ENCODE measurements around the gene PLEKHA6. TPM values are rescaled to one million over a fixed set of nuclear protein-coding genes. Genes with fewer than 3 reads are reported as not detected.
"Not testable (repeated sequence)": the region's sequence is repeated elsewhere in the genome, so short reads cannot be mapped to it uniquely, and the experiment has no call there.

PLEKHA6 gene
- polyA plus RNA-seq, 1 donor, result 12.7 TPM

DNA sequence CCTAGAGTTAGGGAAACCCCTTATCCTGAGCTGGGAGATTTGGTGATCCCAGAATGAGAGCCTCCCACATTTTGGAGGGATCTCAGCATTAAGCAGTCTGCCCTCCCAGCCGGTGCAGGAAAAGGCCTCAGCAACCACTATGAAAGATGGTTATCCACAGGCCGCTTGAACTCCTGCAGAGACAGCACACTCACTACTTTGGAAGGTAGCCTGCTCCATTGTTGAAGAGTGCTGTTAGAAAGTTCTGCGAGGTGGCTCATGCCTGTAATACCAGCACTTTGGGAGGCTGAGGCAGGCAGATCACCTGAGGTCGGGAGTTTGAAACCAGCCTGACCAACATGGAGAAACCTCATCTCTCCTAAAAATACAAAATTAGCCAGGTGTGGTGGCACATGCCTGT, 48.8 kb downstream of the PLEKHA6 start:
- not testable (repeated sequence) for DNase-seq

DNA sequence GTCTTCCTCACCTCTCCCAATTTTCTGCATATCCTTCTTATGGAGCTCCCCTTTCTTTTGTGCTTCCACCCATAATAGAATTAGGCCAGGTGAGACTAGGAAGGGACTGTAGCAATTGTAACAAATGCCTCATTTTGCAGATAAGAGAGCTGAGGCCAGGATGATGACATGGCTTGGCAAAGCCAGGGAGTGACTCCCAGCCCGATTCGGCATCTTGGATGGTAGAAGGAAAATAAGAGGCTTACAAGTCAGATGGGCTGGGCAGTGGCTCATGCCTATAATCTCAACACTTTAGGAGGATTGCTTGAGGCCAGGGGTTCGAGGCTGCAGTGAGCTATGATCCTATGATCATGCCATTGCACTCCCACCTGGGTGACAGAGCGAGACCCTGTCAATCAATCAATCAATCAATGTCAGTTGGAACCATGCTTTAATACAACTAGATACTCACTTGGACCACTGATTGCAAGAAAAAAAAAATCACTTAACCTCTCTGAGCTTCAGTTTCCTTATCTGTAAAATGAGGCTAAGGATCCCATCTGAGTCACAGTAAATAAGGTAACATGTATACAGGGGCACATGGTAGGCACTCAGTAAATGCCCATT, 51.6 kb downstream of the PLEKHA6 start:
- no peak for DNase-seq

DNA sequence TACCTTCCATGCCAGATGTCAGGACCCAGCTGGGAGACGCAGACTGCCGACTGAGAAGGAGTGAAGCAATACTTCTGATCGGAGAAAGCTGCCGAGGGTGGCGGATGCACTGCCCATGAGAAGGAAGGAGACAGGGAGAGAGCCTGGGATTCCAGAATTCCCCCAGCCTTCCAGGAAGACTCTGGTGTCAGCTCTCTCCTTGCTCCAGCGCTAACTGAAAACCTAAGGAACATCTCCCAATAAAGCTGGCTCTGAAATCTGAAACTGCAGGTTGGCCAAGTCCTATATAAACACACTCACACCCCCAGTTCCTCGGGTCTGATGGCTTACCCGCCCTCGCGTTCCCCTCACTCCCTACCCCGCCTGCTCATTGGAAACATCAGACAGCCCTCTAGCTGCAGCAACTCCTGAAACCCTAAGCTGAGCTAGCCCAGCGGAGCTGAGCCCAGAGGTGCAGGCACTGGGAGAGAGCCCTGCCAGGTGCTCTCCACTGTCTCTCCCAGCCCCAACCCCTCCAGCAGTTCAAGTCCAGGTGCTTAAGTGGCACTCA, 52.3 kb downstream of the PLEKHA6 start:
- peak; percentile 25 for DNase-seq

DNA sequence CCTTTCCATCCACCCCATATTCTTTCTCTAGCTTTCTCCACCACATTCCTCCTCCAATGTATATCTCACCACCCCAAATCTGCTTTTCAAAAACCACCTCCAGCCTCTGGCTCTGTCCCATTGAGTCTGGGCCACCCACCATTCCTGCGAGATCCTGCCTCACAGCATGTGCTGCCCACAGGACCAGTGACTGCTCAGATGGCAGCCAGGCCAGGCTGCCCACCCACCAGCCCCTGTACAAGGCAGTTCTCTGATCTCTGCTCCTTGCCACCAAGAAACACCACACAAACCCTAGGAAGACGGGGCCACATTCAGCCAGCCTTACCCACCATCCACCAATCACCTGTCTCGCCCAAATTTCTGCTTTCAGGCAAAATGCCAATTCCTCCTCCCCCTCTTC, 53.7 kb downstream of the PLEKHA6 start:
- no peak for DNase-seq

DNA sequence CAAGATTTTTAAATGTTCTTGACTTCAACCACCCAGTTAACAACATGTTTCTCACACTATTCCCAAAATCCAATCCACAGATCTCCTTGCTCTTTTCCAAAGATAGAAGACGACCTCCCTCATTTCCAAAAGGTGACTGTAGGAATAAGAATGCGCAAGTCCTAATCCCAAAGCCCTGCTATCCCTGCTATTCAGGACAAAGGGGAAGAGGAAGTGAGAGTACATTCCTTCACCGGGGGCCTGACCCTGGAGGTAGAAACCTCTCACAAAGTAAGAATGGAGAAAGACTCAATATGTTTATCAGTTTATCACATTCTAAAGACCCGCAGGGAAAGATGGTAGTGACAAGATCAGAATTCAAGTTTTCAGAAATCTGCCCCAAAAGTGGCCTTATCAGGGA, 55.7 kb downstream of the PLEKHA6 start:
- no peak for DNase-seq

DNA sequence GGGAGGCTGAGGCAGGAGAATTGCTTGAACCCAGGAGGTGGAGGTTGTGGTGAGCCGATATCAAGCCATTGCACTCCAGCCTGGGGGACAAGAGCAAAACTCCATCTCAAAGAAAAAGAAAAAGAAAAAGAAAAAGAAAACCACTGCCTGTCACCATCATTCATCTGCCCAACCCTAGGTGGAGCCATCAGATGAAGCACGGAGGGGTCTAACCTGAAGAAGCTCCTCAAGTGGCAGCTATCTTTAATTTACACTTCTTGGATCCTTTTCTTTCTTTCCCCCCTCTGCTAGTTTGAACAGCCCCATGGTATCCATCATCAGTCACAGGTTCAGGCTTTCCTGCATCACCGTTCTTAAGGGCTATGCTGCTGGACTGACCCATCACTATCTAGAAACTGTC, 57.0 kb downstream of the PLEKHA6 start:
- DNase-seq, result no peak

DNA sequence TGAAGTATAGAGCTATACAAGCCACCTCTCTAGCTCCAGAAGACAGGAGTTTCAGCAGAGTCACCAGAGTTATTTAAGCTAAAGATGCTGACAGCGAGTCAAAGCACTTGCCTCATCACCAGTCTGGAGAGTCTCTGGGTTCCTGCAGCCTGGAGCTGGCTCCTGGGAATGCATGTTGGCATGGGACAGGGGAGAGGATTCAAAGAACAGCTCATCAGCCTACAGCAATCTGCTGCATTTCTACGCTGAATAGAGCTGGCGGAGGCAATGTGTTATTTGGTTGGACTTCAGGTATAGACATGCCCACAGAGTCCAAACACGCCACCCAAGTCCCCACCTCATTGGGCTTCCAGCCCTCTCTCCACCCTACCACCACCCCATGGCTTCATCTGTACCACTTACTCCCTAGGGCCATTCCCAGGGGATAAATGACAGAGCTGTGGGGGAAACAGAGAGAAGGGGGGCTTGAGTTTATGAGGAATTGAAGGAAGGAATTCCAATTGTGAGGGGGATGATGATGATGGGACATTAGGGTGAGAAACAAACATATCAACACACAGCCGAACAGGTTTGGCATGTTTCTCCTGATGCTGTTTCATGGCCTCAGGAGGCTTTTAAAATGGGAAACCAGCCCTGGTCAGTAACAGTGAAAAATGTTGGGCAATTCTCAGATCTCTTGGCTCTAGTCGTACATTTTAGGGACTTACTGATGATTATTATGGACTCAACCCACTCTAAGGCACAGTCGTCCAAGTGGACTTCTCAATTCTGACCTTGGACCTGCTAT, 58.4 kb downstream of the PLEKHA6 start:
- no peak for DNase-seq

DNA sequence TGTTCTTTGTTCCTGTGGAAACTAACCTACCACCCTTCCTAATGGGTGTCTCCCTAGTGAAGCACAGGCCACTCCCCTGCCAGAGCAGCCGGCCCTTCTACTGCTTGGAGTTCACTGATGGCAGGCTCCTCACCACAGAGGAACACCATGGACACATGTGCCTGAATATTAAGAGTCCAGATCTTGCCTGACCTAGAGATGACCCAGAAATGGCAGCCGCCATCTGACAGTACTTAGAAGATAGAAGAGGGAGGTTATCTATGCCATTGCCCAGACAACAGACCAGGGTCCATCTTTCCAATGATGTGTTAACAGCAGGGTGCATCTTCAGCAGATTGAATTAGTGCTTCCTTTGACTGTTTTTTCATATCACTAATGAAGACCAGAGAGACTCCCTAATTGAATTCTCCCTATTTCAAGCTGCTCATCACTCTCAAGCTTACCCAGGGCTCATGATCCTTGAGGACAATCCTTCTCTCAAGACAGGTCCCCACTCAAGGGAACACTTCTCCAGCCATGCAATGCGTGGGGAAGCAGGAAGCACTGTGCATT, 59.8 kb downstream of the PLEKHA6 start:
- DNase-seq, result no peak

DNA sequence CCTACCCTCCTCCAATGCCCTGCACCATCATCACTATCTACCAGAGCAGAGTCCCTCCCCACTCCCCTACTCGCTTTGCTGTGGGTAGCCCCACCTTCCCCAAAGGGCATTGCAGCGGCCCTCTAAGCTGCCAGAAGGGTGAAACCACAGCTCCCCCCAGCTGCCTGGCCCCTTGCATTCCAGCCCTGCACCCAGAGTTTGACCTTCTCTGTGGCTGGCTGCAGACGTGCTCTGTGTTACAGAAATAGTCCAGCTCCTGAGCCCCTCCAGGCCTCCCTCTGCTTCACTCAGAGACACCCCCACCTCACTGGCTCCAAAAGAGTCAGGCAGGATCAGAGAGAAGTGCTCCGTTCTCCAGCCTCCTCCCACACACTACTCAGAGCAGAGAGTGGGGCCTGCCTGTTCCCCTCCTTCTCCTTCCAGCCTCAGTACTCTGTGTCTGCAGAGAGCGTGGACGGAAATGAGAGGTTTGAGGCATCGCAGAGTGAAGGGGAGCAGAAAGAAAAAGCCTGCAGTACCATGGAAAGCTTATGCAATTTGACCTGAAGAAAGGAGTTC, 63.2 kb downstream of the PLEKHA6 start:
- no peak for DNase-seq

DNA sequence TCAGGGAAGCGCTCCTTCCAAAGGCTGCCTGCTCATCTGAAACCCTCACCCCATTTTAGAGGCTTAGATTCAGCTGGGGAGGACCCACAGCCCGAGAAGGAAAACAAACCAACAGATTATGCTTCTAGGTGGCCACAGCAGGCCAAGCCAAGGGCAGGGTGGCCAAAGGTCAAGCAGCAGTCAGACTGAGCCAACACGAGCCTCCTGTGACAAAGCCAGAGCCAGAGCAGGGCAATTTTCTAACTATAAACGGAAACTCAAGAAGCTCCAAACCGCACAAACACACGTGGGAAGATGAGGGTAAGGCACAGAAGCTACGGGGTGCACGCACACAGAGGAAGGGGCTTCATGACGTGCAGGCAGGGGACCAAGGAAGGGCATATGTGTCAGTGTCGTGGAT, 64.1 kb downstream of the PLEKHA6 start:
- DNase-seq, result no peak

DNA sequence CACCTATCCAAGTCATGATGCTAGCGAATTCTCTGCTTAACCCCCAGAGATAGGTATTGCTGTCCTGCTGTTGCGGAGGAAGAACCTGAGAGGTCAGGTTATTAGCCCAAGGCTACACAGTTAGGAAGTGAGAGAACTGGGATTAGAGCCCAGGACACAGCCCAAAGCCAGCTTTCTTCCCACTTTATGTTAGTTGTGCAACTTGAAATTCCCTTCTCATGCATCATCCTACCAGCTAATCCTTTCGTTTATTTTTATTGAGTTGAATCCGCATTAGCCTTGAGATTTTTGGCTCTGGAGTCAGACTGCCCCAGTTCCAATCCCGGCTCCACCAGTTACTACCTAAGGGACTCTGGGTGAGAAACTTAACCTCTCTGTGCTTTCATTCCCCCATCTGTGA, 65.4 kb downstream of the PLEKHA6 start:
- DNase-seq, result peak; percentile 49

DNA sequence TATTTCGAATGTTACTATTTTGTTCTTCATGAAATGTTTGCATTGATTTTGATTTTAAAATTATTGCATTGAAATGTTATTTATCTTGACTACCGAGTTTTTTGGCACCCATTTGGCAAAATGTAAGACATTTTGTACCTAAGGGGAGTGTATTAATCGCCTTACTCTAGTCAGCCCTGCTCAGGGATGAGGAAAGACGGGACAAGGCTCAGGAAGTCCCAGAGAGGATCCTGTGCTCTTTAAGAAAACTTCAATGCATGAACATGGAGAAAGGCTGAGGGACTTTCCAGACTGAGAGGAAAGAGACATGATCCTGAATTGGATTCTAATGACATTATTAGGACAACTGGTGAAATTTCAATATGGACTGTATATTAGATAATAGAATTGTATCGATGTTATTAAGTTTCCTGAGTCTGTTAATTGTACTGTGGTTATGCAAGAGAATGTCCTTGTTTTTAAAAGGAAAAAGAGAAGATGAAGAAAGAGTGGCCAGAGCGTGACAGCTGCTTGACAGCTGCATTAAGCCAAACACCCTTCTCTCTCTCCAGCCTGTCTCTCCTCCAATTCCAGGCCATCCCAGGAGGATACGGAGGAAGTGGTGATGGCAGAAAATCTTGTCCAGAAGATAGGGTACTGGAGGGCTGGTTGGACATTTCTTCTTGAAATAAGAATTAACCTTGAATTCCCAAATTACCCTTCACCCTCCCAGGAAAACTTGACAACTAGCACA, 66.0 kb downstream of the PLEKHA6 start:
- DNase-seq, result no peak

DNA sequence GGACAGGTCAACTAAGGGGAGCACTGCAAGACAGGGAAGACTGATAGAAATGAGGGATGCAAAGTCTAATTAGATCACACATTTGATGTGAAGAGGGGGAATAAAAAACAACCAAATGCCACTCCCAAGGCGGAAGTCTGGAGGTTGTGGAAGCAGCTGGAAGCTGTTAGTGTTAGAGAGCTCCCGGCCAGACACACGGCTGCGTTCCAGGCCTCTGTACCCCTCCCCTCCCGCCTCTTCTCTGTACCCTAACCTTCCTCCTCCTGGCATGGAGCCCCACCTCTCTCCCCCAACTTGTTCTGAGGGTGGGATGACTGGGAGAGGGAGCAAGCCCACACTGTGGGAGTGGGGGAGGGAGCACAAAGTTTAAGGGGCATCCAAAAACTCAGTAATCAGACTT, 67.0 kb downstream of the PLEKHA6 start:
- no peak for DNase-seq

DNA sequence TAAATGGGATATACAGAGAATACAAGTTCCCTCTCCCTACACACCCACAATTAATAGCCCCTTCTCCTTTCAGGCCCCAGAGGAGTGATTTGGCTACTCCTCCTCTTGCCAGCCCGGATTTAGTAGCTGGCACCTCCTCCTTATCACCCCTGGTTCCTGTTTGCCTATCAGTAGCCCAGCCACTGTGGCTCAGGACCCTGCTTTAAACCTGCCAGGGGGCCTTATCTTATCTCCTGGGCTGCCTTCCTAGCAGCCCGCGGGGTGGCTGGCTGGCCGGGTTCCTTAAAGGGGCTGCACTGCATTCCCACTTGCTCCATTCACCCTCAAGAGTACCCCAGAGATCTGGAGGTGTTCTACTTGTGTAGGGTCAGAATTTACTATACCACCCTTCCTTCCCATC, 70.4 kb downstream of the PLEKHA6 start:
- DNase-seq, result no peak

DNA sequence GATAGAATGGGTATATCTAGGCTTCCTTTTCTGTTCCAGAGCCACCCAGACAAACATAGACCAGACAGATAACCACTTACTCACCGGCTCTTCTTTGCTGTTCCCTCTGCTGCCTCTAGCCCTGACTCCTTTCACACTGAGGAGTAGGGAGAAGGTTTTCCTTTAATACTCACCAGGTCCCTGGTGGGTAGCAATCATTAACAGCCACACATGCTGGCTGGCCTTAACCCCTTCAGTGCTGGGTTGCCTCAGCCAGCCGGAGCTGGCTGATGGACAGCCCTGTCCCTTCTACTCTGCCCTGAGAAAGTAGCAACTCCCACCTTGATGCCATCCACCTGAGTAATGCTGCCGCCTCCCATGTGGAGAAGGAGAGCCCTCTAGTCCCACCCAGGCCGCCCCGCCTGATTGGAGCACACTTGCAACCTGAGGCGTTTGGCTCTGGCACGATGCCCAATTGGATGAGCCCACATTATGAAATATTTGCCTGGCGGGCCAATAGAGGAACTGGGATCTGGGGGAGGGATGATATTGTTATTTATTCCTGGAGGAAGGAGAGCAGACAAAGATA, 71.6 kb downstream of the PLEKHA6 start:
- no peak for DNase-seq

DNA sequence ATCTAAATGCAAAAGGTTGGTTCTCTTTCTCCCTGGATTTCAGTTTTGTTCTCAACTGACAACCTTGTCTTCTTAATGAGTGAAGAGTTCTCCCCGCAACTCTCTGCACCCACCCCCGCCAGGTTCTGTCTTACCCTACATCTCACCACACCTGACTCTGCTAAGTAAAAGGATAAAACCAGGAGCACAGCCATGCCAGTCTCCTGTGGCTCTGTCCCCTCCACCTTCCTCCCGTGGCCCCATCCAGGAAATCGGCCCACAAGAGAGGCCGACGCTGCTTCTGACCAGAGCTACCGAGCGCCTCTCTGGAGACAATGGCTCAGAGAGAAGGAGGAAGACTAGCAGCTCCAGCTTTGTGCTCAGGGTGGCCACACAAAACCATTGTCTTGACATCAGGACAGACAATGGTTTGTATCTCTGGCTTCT, 72.2 kb downstream of the PLEKHA6 start:
- DNase-seq, result no peak

DNA sequence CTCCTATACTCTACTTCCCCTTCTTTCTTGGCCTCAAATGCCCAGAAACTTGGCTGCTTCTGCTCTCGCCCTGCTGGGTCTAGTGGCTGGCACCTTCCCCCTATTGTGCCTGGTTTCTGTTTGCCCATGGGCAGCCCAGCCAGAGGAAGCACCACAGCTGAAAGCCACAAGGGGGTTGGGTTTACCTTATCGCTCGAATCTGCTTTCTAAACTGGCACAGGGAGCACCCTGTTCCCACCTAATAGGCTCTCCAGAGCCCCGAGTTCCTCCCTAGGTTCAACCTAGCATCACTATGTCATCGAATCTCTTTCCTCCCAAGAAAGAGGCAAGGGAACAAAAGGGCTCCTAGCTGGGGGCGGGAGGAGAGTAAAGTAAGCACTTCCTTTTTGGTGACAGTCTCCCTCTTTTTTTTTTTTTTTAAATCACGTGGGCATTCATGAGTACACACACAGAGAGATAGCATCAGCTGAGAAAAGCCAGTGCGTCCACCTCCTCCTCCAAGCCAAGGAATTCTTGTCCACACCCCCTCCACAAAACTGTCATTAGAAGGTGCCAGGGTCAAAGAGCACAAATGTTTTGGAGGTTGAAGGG, 72.8 kb downstream of the PLEKHA6 start:
- no peak for DNase-seq

DNA sequence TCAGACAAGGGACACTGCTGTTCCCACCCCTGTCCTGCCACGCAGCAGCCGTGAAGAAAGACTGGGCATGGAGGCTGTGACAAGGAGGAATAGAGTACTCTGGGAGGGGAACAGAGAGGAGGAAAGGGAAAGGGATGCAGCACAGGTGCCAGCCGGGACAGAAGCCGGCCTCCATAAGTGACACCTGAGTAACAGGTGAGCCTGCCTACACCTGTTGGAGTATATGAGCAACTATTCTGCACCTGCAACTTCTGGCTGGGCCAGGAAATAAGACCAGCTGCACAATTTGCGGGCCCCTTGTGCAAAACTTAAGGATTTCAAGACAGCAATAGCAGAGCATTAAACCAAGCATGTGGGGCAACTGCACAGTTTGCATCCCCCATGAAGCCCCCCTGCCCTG, 73.4 kb downstream of the PLEKHA6 start:
- DNase-seq, result no peak

DNA sequence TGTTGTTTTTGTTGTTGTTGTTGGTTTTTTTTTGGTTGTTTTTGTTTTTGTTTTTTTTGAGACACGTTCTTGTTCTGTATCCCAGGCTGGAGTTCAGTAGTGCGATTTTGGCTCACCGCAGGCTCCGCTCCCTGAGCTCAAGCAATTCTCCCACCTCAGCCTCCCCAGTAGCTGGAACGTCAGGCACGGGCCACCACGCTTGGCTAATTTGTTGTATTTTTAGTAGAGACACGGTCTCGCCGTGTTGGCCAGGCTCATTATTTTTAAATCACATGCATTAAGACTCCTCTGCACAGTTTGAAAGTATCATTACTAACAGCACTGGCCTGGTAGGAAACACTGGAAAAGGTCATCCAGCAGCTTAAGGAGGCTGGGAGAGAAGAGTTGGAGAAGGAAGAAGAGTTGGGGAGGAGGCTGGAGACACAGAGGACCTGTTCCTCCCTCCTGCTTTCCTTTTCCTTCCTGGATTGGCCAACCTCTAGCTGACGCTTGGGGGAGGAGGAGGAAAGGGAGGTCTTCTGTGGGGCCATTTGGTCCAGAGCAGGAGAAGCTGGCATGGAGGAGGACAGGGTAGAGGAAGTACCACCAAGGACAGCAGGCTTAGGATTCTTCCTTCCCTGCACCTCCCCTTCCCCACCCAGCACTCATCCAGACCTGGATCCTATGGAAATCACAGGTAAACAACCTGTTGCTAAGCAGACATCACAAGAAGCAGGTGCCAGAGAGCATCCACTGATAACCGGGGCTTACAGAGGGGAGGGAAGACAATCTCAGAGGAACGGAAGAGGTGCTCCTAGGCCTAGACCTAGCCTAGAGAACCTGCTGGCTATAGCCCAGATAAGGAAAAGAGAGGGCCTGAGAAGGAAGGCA, 74.1 kb downstream of the PLEKHA6 start:
- DNase-seq, result no peak

DNA sequence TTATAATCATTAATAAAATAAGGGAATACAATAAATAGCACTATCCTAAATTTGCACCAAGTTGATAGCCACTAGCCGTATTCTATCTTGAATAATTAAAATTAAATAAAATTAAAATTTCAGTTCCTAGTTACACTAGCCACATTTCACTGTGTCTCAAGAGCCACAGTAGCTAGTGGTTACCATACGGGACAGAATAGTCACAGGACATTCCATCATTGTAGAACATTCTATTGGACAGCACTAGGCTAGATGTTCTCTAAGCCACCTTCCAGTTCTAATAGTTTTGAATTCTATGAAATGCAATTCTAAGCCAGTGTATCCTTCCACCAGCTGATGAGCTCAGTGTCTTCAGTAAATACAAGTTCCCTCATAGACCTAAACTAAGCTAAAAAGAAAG, 74.8 kb downstream of the PLEKHA6 start:
- DNase-seq, result no peak
